ENCODE results near the gene CTDSP2.

- TF ChIP-seq, protein P1, sequence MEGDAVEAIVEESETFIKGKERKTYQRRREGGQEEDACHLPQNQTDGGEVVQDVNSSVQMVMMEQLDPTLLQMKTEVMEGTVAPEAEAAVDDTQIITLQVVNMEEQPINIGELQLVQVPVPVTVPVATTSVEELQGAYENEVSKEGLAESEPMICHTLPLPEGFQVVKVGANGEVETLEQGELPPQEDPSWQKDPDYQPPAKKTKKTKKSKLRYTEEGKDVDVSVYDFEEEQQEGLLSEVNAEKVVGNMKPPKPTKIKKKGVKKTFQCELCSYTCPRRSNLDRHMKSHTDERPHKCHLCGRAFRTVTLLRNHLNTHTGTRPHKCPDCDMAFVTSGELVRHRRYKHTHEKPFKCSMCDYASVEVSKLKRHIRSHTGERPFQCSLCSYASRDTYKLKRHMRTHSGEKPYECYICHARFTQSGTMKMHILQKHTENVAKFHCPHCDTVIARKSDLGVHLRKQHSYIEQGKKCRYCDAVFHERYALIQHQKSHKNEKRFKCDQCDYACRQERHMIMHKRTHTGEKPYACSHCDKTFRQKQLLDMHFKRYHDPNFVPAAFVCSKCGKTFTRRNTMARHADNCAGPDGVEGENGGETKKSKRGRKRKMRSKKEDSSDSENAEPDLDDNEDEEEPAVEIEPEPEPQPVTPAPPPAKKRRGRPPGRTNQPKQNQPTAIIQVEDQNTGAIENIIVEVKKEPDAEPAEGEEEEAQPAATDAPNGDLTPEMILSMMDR (IDR thresholded peaks at IDR 0.05): no peak
- no peak for TF ChIP-seq ZFX (IDR thresholded peaks at IDR 0.05; ENCODE audit: borderline replicate concordance)
Observed at GRCh38 chr12:57883700-57884099, 37.2 kb upstream of the CTDSP2 start.

Data from 22Rv1 (cell line).